ENCODE data around the gene FGF14.

- TF ChIP-seq NRF1 (IDR thresholded peaks at IDR 0.05; ENCODE audit: low read depth, low read length): no peak
- TF ChIP-seq, protein P1, sequence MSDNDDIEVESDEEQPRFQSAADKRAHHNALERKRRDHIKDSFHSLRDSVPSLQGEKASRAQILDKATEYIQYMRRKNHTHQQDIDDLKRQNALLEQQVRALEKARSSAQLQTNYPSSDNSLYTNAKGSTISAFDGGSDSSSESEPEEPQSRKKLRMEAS (IDR thresholded peaks at IDR 0.05; ENCODE audit: low read depth): no peak
- TF ChIP-seq, protein P2, sequence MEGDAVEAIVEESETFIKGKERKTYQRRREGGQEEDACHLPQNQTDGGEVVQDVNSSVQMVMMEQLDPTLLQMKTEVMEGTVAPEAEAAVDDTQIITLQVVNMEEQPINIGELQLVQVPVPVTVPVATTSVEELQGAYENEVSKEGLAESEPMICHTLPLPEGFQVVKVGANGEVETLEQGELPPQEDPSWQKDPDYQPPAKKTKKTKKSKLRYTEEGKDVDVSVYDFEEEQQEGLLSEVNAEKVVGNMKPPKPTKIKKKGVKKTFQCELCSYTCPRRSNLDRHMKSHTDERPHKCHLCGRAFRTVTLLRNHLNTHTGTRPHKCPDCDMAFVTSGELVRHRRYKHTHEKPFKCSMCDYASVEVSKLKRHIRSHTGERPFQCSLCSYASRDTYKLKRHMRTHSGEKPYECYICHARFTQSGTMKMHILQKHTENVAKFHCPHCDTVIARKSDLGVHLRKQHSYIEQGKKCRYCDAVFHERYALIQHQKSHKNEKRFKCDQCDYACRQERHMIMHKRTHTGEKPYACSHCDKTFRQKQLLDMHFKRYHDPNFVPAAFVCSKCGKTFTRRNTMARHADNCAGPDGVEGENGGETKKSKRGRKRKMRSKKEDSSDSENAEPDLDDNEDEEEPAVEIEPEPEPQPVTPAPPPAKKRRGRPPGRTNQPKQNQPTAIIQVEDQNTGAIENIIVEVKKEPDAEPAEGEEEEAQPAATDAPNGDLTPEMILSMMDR (IDR thresholded peaks at IDR 0.05): no peak
- TF ChIP-seq POLR2AphosphoS5 (IDR thresholded peaks at IDR 0.05; ENCODE audit: low read depth, low read length): no peak
- TF ChIP-seq, protein P3, sequence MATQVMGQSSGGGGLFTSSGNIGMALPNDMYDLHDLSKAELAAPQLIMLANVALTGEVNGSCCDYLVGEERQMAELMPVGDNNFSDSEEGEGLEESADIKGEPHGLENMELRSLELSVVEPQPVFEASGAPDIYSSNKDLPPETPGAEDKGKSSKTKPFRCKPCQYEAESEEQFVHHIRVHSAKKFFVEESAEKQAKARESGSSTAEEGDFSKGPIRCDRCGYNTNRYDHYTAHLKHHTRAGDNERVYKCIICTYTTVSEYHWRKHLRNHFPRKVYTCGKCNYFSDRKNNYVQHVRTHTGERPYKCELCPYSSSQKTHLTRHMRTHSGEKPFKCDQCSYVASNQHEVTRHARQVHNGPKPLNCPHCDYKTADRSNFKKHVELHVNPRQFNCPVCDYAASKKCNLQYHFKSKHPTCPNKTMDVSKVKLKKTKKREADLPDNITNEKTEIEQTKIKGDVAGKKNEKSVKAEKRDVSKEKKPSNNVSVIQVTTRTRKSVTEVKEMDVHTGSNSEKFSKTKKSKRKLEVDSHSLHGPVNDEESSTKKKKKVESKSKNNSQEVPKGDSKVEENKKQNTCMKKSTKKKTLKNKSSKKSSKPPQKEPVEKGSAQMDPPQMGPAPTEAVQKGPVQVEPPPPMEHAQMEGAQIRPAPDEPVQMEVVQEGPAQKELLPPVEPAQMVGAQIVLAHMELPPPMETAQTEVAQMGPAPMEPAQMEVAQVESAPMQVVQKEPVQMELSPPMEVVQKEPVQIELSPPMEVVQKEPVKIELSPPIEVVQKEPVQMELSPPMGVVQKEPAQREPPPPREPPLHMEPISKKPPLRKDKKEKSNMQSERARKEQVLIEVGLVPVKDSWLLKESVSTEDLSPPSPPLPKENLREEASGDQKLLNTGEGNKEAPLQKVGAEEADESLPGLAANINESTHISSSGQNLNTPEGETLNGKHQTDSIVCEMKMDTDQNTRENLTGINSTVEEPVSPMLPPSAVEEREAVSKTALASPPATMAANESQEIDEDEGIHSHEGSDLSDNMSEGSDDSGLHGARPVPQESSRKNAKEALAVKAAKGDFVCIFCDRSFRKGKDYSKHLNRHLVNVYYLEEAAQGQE (IDR thresholded peaks at IDR 0.05; ENCODE audit: low read depth, low read length): no peak
Measured at GRCh38 chr13:101718496-101718895, 683.4 kb downstream of the FGF14 start.

All from SK-N-SH (cell line).